HG03175 (cell line): Measurements from ENCODE around the gene FAU.

Experiments used
- ATAC-seq: cut with Tn5 transposase; IDR thresholded peaks from one replicate; pipeline ENCODE4 v1.9.1; 2021; ENCODE audit warnings: mild to moderate bottlenecking, moderate library complexity; ENCODE audit not compliant: unreplicated experiment

FAU gene

DNA sequence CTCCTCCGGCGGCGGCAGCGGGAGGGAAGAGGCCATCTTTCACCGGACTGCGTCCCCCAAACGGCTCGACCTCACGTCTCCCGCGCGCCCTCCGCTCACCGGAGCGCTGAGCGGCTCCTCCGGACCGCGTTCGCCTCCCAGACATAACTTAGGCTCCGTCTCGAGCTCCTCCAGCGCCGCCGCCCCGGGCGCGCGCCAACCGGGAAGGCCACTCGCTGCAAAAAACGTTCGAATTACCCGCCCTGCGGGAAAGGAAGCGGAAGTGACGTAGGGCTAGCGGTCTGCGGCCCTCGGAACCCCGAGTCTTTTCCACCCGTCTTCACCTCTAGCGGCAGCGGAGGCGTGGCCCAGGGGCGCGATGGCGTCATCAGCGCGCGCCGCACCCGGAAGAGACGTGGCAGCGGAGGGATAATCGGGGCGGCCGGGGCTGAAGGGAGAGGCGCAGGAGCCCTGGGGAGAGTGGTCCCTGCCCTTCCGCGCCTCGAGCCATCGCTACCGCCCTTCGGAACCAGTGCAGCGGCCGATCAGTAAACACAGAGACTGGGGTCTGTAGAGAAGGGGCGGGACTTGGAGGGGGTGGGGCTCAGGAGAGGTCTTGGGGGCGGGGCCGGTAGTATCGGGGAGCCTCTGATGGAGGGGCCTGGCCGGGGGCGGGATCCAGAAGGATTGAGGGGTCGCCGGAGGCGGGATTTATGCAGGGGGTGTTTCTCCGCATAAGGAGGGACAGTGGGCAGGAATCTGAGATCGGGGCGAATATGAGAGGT lies 37.9 kb downstream of the FAU start, which contains the start of the genes CDCA5 and ZFPL1:
Gene CDCA5 (minus strand): TSS at position 207 of the 764 bp plus-strand sequence. CDS start 62 bp downstream, at position 145.
Gene ZFPL1 (plus strand): TSS at position 389 of the 764 bp plus-strand sequence. CDS start 477 bp downstream, outside the sequence.
- ATAC-seq: peak; percentile 79

GRCh38 chr11:65083134-65083833 lies 38.6 kb downstream of the FAU start:
- ATAC-seq: peak; percentile 3

GRCh38 chr11:65078786-65079342 lies 43.1 kb downstream of the FAU start:
- no peak for ATAC-seq

DNA sequence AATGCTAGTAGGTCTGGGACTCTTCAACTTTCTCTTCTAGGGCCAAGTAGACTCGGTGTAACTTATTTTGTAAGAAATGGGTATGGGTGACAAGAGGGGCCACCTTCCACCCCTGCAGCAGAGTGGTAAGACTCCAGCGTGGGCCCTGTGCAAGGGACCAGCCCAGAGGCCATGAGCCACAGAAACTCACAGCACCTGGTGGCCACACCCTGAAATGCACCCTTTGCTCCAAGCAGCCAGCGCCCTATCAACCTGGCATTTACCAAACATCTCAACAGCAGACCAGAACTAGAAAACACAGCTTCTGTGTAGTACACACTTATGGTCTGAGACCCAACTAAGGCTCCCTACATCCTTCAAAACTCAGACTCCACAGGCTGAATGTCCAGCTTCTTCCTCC lies 43.8 kb downstream of the FAU start:
- peak; percentile 47 for ATAC-seq

GRCh38 chr11:65077451-65077850 lies 44.5 kb downstream of the FAU start:
- no peak for ATAC-seq

- ATAC-seq: no peak
Measured at GRCh38 chr11:65072631-65072966, 49.3 kb downstream of the FAU start.

DNA sequence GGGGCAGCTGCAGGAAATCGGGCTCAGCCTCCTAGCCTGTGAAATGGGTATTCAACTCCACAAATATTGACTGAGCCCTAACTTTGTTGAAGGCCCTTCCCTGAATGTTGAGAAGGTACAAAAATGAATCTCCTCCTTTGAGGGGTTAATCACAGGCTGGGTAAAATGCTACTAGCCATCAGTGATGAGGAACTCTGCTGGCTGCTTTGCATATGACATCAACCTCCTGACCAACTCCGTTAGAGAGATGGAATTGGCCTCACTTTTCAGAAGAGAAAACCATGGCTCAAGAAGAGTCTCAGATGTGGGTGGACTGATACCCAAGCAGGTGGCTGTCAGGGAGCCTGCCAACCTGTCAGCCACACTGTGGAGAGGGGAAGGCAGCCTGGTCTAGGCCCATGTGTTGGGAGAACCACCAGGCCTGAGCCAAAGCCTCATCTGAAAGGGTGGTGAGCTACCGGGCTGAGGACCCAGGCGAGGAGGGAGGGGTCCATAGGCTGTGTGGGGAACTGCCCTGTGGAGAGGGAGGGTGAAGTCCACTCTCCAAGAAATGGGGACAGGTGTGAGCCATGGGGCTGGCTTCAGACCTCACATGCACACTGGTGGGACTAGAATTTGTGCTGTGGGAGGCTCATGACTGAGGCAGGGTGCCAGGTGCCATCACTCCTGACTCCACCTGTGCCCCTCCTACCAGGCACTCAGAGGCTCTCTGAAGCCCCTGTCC lies 49.9 kb downstream of the FAU start:
- no peak for ATAC-seq
